Stimulated activated naive CD8-positive, alpha-beta T cell treated with anti-CD3 and anti-CD28 coated beads, Interleukin-15, amount 100 ng/mL, for 72 hours (primary cell): ENCODE results near the gene CERS4.
"Not testable (repeated sequence)": the region's sequence is repeated elsewhere in the genome, so short reads cannot be mapped to it uniquely, and the experiment has no call there.

Source experiments
- ATAC-seq: fragments of 150-1000 bp; cut with Tn5 transposase; 2 replicates; pipeline ENCODE4 v1.10.0; 2021; ENCODE audit warnings: mild to moderate bottlenecking, moderate library complexity
- DNase-seq, 2 donors: peaks; one replicate each; pipeline ENCODE4 v3.0.0; 2021 to 2022
- H3K27ac Mint-ChIP-seq, 2 donors: one replicate each; pipeline ENCODE4 v1.8.0; 2022; ENCODE audit warnings: mild to moderate bottlenecking in 2 of 2, mixed read lengths in 2 of 2, moderate library complexity in 2 of 2
- H3K27me3 Mint-ChIP-seq: one replicate; pipeline ENCODE4 v1.8.0; 2022; ENCODE audit warnings: mixed read lengths
- H3K4me1 Mint-ChIP-seq: one replicate; pipeline ENCODE4 v1.8.0; 2022; ENCODE audit warnings: mild to moderate bottlenecking, mixed read lengths
- H3K4me3 Mint-ChIP-seq, 2 donors: one replicate each; pipeline ENCODE4 v1.8.0; 2022; ENCODE audit warnings: mild to moderate bottlenecking in 2 of 2, mixed read lengths in 2 of 2, moderate library complexity in 1 of 2
- H3K9me3 Mint-ChIP-seq, 2 donors: one replicate each; pipeline ENCODE4 v1.8.0; 2022; ENCODE audit warnings: mixed read lengths in 2 of 2

The CERS4 gene

GRCh38 chr19:8208922-8209461 lies at the start of gene CERS4:
CERS4 (plus strand) TSS chr19:8209370; CDS start chr19:8251077, 41,707 bp downstream.
- peak within 1 kb of the TSS; percentile 95 to 99 for H3K4me3 Mint-ChIP-seq
- H3K27ac Mint-ChIP-seq = peak within 1 kb of the TSS; percentile 95 to 97
- H3K4me1 Mint-ChIP-seq = peaks cover 52% of the 10 kb centered on the region
- H3K9me3 Mint-ChIP-seq = no peaks in the 10 kb centered on the region
- no peaks in the 10 kb centered on the region for H3K27me3 Mint-ChIP-seq
- ATAC-seq (peak; percentile 85), DNase-seq (peak; percentile 69 to 79)

- ATAC-seq (no peak), DNase-seq (no peak)
- Mint-ChIP-seq H3K27ac (no peak overlapping the region), H3K4me3 (no peak overlapping the region), H3K27me3 (peaks cover 18% of the 10 kb centered on the region), H3K9me3 (no peaks in the 10 kb centered on the region), H3K4me1 (peaks cover 5% of the 10 kb centered on the region)
Measured at GRCh38 chr19:8161135-8161646, 48.0 kb upstream of the CERS4 start.

- no peak overlapping the region for H3K27ac Mint-ChIP-seq
- no peak for DNase-seq
- ATAC-seq = no peak
- no peaks in the 10 kb centered on the region for H3K27me3 Mint-ChIP-seq
- H3K4me1 Mint-ChIP-seq = no peaks in the 10 kb centered on the region
- H3K4me3 Mint-ChIP-seq = no peak overlapping the region
- no peaks in the 10 kb centered on the region for H3K9me3 Mint-ChIP-seq
Measured at GRCh38 chr19:8163759-8164158, 45.4 kb upstream of the CERS4 start.

GRCh38 chr19:8167985-8168384 lies 41.2 kb upstream of the CERS4 start:
- H3K27ac Mint-ChIP-seq = no peak overlapping the region
- no peaks in the 10 kb centered on the region for H3K9me3 Mint-ChIP-seq
- H3K4me3 Mint-ChIP-seq = no peak overlapping the region
- no peaks in the 10 kb centered on the region for H3K4me1 Mint-ChIP-seq
- DNase-seq (no peak), ATAC-seq (no peak)
- no peaks in the 10 kb centered on the region for H3K27me3 Mint-ChIP-seq

- Mint-ChIP-seq H3K4me3 (no peak overlapping the region), H3K4me1 (no peaks in the 10 kb centered on the region)
Measured at GRCh38 chr19:8168537-8168936, 40.6 kb upstream of the CERS4 start.

GRCh38 chr19:8174706-8175105 lies 34.5 kb upstream of the CERS4 start:
- no peak for ATAC-seq
- Mint-ChIP-seq H3K27ac (no peak overlapping the region), H3K4me3 (no peak overlapping the region), H3K9me3 (no peaks in the 10 kb centered on the region), H3K27me3 (no peaks in the 10 kb centered on the region), H3K4me1 (no peaks in the 10 kb centered on the region)
- no peak for DNase-seq

More at GRCh38 chr19:8168537-8168936, 40.6 kb upstream of the CERS4 start:
- H3K27me3 Mint-ChIP-seq = no peaks in the 10 kb centered on the region
- H3K9me3 Mint-ChIP-seq = no peaks in the 10 kb centered on the region
- no peak for ATAC-seq
- no peak for DNase-seq
- H3K27ac Mint-ChIP-seq = peak overlapping the region in 1 of 2 donors; percentile 74

- ATAC-seq (no peak), DNase-seq (no peak)
- Mint-ChIP-seq H3K4me1 (peaks cover 9% of the 10 kb centered on the region), H3K27ac (no peak overlapping the region), H3K9me3 (no peaks in the 10 kb centered on the region), H3K4me3 (no peak overlapping the region), H3K27me3 (no peaks in the 10 kb centered on the region)
Measured at GRCh38 chr19:8180018-8180417, 29.2 kb upstream of the CERS4 start.

- H3K4me1 Mint-ChIP-seq = peaks cover 18% of the 10 kb centered on the region
- no peaks in the 10 kb centered on the region for H3K27me3 Mint-ChIP-seq
- no peaks in the 10 kb centered on the region for H3K9me3 Mint-ChIP-seq
- ATAC-seq = no peak
- no peak for DNase-seq
- no peak overlapping the region for H3K27ac Mint-ChIP-seq
- no peak overlapping the region for H3K4me3 Mint-ChIP-seq
Measured at GRCh38 chr19:8184274-8184673, 24.9 kb upstream of the CERS4 start.

GRCh38 chr19:8185343-8186068 lies 23.7 kb upstream of the CERS4 start:
- Mint-ChIP-seq H3K4me3 (no peak overlapping the region), H3K4me1 (peaks cover 18% of the 10 kb centered on the region), H3K9me3 (no peaks in the 10 kb centered on the region), H3K27me3 (no peaks in the 10 kb centered on the region), H3K27ac (peak overlapping the region in 1 of 2 donors; percentile 50)
- no peak for ATAC-seq
- DNase-seq = no peak

GRCh38 chr19:8192221-8192820 lies 16.8 kb upstream of the CERS4 start:
- no peak overlapping the region for H3K4me3 Mint-ChIP-seq
- ATAC-seq (no peak), DNase-seq (no peak)
- H3K4me1 Mint-ChIP-seq = peaks cover 61% of the 10 kb centered on the region
- H3K27ac Mint-ChIP-seq = no peak overlapping the region
- no peaks in the 10 kb centered on the region for H3K9me3 Mint-ChIP-seq
- H3K27me3 Mint-ChIP-seq = no peaks in the 10 kb centered on the region

GRCh38 chr19:8194528-8195267 lies 14.5 kb upstream of the CERS4 start:
- H3K9me3 Mint-ChIP-seq = no peaks in the 10 kb centered on the region
- DNase-seq = peak; percentile 31 to 59
- H3K27me3 Mint-ChIP-seq = no peaks in the 10 kb centered on the region
- H3K4me1 Mint-ChIP-seq = peaks cover 54% of the 10 kb centered on the region
- peak overlapping the region; percentile 72 to 76 for H3K4me3 Mint-ChIP-seq
- ATAC-seq = peak; percentile 70
- H3K27ac Mint-ChIP-seq = peak overlapping the region; percentile 83 to 89

GRCh38 chr19:8196271-8196927 lies 12.8 kb upstream of the CERS4 start:
- Mint-ChIP-seq H3K9me3 (no peaks in the 10 kb centered on the region), H3K4me3 (peak overlapping the region; percentile 4 to 19), H3K27ac (peak overlapping the region; percentile 82 to 90), H3K4me1 (peaks cover 53% of the 10 kb centered on the region), H3K27me3 (no peaks in the 10 kb centered on the region)
- DNase-seq (no peak), ATAC-seq (no peak)

GRCh38 chr19:8203288-8204120 lies 5.7 kb upstream of the CERS4 start:
- Mint-ChIP-seq H3K27ac (peak overlapping the region in 1 of 2 donors; percentile 49), H3K4me1 (peaks cover 10% of the 10 kb centered on the region)
- not testable (repeated sequence) for H3K9me3 Mint-ChIP-seq, H3K4me3 Mint-ChIP-seq, ATAC-seq, DNase-seq, H3K27me3 Mint-ChIP-seq

GRCh38 chr19:8204961-8205360 lies 4.2 kb upstream of the CERS4 start:
- Mint-ChIP-seq H3K27me3 (no peaks in the 10 kb centered on the region), H3K4me3 (no peak overlapping the region), H3K4me1 (peaks cover 18% of the 10 kb centered on the region), H3K27ac (no peak overlapping the region), H3K9me3 (no peaks in the 10 kb centered on the region)
- DNase-seq (no peak), ATAC-seq (no peak)
